T-helper 1 cell treated with Interleukin-12 subunit alpha and Interleukin-12 subunit beta and Interleukin-4 antibody, amounts not matched to agents 30 μg/mL and 1 μg/mL, for 36 hours (primary cell): ENCODE results near the gene CASKIN1.
A peak's percentile ranks its signal among the peaks of the same experiment; 100 is the strongest.
"Not testable (repeated sequence)": the region's sequence is repeated elsewhere in the genome, so short reads cannot be mapped to it uniquely, and the experiment has no call there.

Experiments used
- H3K27ac Mint-ChIP-seq: one replicate; pipeline ENCODE4 v1.8.0; 2021; ENCODE audit warnings: mild to moderate bottlenecking, mixed read lengths
- H3K27me3 Mint-ChIP-seq: one replicate; pipeline ENCODE4 v1.8.0; 2021; ENCODE audit warnings: low read depth, mixed read lengths
- H3K36me3 Mint-ChIP-seq: one replicate; pipeline ENCODE4 v1.8.0; 2021; ENCODE audit warnings: low read depth, mixed read lengths
- H3K4me1 Mint-ChIP-seq: one replicate; pipeline ENCODE4 v1.8.0; 2021; ENCODE audit warnings: low read depth, mixed read lengths
- H3K4me3 Mint-ChIP-seq: one replicate; pipeline ENCODE4 v1.8.0; 2021; ENCODE audit warnings: mild to moderate bottlenecking, moderate library complexity, mixed read lengths
- H3K9me3 Mint-ChIP-seq: one replicate; pipeline ENCODE4 v1.8.0; 2021; ENCODE audit warnings: mixed read lengths

CASKIN1 gene, protein sequence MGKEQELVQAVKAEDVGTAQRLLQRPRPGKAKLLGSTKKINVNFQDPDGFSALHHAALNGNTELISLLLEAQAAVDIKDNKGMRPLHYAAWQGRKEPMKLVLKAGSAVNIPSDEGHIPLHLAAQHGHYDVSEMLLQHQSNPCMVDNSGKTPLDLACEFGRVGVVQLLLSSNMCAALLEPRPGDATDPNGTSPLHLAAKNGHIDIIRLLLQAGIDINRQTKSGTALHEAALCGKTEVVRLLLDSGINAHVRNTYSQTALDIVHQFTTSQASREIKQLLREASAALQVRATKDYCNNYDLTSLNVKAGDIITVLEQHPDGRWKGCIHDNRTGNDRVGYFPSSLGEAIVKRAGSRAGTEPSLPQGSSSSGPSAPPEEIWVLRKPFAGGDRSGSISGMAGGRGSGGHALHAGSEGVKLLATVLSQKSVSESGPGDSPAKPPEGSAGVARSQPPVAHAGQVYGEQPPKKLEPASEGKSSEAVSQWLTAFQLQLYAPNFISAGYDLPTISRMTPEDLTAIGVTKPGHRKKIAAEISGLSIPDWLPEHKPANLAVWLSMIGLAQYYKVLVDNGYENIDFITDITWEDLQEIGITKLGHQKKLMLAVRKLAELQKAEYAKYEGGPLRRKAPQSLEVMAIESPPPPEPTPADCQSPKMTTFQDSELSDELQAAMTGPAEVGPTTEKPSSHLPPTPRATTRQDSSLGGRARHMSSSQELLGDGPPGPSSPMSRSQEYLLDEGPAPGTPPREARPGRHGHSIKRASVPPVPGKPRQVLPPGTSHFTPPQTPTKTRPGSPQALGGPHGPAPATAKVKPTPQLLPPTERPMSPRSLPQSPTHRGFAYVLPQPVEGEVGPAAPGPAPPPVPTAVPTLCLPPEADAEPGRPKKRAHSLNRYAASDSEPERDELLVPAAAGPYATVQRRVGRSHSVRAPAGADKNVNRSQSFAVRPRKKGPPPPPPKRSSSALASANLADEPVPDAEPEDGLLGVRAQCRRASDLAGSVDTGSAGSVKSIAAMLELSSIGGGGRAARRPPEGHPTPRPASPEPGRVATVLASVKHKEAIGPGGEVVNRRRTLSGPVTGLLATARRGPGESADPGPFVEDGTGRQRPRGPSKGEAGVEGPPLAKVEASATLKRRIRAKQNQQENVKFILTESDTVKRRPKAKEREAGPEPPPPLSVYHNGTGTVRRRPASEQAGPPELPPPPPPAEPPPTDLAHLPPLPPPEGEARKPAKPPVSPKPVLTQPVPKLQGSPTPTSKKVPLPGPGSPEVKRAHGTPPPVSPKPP (N-terminal part only)

DNA sequence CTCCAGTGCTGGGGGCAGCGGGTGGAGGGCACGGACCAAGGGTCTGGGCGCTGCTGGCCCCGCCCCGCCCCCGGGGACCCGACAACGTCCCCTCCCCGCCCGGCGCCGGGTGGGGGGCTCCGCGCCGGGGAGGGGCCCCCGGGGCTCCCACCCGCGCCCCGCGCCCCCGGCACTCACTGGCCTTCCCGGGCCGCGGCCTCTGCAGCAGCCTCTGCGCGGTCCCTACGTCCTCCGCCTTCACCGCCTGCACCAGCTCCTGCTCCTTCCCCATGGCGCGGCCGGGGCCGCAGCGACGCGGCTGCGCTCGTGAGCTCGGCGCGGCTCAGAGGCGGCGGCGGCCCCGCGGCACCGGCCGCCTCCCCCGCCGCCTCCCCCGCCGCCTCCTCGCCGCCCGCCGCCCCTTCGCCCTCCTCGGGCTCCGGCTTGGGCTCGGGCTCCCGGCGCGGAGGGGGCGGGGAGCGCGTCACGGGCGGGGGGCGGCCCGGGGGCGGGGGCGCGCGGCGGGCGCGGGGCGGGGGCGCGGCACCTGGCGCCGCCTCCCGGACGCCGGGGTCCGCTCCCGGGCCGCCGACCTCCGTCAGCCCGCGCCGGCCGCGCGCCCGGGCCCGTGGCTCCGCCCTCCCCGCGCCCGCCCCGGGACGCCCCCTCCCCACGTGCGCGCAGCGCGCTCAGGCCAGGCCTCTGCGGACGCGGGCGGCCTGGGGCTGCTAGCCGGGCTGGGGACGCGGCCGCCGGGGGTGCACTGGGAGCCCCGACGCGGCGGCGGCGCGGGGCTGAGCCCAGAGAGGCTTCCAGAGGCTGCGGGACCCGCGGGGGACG is at the start of gene CASKIN1:
TSS of gene CASKIN1 (minus strand) at position 444 of the 819 bp plus-strand sequence. CDS start at position 271, 173 bp downstream.
- Mint-ChIP-seq H3K9me3 (no peaks in the 10 kb centered on the region), H3K27me3 (peaks cover 41% of the 10 kb centered on the region), H3K4me1 (peaks cover 2% of the 10 kb centered on the region), H3K36me3 (no peaks in the 10 kb centered on the region), H3K4me3 (peak within 1 kb of the TSS; percentile 17), H3K27ac (no peak within 1 kb of the TSS)

DNA sequence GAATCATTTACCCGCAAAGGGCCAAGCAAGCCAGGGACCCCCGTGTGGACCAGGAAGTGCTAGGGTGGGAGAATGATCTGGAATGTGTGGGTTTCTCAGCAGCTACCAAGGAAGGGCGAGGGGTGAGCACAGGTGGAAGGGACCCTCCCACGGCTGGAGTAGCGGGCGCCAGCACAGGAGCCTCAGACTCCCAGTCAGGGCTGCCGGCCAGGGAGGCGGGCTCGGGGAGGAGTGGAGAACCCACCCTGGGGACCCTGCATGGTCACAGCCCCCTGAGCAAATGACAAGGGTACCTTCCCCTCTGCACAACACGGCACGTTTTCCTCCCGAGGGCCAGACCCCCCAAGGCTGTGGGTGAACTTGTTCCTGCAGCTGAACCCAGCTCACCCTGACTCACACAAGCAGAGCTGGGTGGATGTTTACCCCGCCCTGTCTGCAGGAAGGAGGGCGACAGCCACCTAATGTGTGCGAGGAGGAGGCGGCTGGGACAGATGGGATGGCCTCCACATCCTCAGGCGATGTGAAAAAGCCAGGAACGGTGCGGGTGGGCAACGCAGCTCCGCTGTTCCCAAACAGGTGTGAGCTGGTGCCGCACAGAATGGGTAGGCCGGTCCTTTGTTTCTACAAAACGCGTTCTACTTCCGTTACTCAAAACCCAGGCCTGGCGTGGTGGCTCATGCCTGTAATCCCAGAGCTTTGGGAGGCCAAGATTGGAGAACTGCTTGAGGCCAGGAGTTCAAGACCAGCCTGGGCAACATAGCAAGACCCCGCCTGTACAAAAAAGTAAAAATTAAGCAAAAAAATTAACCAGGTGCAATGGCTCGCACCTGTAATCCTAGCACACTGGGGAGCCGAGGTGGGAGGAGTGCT is 48.8 kb upstream of the CASKIN1 start:
- no peaks in the 10 kb centered on the region for H3K27me3 Mint-ChIP-seq
- H3K36me3 Mint-ChIP-seq, result peaks cover 3% of the 10 kb centered on the region
- H3K4me3 Mint-ChIP-seq, result no peak overlapping the region
- no peak overlapping the region for H3K27ac Mint-ChIP-seq
- H3K4me1 Mint-ChIP-seq, result no peaks in the 10 kb centered on the region
- no peaks in the 10 kb centered on the region for H3K9me3 Mint-ChIP-seq

DNA sequence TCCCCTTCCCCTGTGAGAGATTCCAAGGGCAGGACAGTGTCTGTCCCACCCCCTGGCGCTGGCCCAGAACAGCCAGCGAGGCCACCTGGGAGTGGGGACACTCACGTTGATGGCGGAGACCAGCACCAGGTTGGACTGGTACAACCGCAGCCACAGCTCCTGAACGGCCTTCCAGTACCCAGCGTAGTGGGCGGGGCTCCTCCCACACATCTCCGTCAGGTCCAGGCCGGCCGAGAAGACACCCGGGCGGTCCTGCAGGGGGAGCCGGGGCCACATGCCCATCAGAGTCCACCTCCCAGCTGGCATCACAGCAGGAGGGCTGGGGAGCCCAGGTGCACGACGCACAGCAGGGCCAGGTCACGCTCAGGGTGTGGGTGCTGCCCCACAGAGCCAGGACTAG is 47.9 kb upstream of the CASKIN1 start:
- Mint-ChIP-seq H3K36me3 (peaks cover 5% of the 10 kb centered on the region), H3K4me1 (no peaks in the 10 kb centered on the region), H3K27ac (no peak overlapping the region), H3K4me3 (no peak overlapping the region), H3K9me3 (no peaks in the 10 kb centered on the region), H3K27me3 (no peaks in the 10 kb centered on the region)

DNA sequence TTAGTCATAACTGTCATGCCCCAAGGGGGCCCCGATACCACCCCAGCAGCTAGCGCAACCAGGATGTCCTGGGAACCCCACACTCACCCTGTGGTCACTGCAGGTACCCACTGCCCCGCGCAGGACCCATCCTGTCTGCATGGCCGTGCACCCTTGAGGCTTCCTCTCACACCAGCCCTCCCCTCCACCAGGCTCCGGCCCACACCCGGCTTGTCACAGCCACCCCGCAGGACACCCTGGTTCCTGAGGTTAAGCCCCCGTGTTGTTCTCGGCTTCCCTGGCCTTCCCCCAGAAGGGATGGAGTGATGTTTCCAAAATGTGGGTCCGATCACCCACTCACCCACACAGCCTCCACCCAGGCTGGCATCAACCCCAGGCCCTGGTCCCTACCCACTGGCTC is 47.4 kb upstream of the CASKIN1 start:
- no peak overlapping the region for H3K4me3 Mint-ChIP-seq
- no peaks in the 10 kb centered on the region for H3K27me3 Mint-ChIP-seq
- H3K9me3 Mint-ChIP-seq, result no peaks in the 10 kb centered on the region
- no peaks in the 10 kb centered on the region for H3K4me1 Mint-ChIP-seq
- H3K36me3 Mint-ChIP-seq, result peaks cover 5% of the 10 kb centered on the region
- H3K27ac Mint-ChIP-seq, result no peak overlapping the region

DNA sequence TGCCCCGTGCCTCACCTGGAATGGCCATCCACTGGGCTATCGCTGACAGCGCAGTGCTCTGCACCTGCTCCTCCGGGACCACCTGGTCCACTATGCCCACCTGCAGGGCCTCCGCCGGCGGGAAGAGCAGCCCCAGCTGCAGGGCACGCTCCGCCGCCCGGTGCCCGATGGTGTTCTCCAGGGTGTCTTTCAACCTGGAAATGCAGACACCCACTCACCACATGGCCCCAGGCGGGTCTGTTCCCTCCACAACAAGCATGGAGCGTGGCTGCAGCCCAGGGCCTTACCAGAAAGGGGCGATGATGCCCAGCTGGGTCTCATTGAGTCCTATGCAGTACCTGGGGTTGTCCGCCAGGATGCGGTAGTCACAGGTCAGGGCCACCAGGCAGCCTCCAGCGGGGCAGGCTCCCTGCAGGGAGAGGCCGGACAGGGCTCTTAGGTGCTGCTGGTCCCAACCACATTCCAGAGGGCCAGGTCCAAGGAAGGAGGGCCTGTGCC is 46.7 kb upstream of the CASKIN1 start:
- no peaks in the 10 kb centered on the region for H3K4me1 Mint-ChIP-seq
- no peaks in the 10 kb centered on the region for H3K27me3 Mint-ChIP-seq
- no peaks in the 10 kb centered on the region for H3K9me3 Mint-ChIP-seq
- no peak overlapping the region for H3K4me3 Mint-ChIP-seq
- H3K27ac Mint-ChIP-seq, result no peak overlapping the region
- H3K36me3 Mint-ChIP-seq, result peaks cover 5% of the 10 kb centered on the region

DNA sequence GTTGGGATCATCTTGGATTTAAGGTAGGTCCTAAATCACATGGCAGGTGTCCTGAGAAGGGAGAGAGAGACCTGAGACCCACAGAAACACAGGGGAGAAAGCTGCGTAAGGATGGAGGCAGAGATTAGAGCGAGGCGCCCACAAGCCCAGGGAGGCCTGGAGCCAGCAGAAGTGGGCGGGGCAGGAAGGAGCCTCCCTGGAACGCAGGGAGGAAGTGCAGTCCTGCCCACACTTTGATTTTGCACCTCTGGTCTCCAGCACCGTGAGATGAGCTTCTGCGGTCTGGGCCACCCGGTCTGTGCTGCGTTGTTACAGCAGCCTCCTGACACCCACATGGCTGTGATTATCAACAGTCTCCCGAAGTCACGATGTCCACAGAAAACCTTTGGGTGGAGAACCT is 46.2 kb upstream of the CASKIN1 start:
- no peak overlapping the region for H3K4me3 Mint-ChIP-seq
- no peak overlapping the region for H3K27ac Mint-ChIP-seq
- H3K4me1 Mint-ChIP-seq, result no peaks in the 10 kb centered on the region
- peaks cover 5% of the 10 kb centered on the region for H3K36me3 Mint-ChIP-seq
- H3K27me3 Mint-ChIP-seq, result no peaks in the 10 kb centered on the region
- H3K9me3 Mint-ChIP-seq, result no peaks in the 10 kb centered on the region

DNA sequence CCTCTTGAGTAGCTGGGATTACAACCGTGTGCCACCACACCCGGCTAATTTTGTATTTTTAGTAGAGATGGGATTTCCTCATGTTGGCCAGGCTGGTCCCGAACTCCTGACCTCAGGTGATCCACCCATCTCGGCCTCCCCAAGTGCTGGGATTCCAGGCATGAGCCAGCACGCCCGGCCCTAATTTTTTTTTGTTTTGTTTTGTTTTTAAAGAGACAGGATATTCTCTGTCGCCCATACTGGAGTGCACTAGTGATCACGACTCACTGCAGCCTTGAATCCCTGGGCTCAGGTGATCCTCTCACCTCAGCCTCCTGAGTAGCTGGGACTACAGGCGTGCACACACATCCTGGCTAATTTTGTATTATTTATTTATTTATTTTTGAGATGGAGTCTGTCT is 43.9 kb upstream of the CASKIN1 start:
- H3K9me3 Mint-ChIP-seq, H3K4me1 Mint-ChIP-seq, H3K27me3 Mint-ChIP-seq, H3K36me3 Mint-ChIP-seq, H3K4me3 Mint-ChIP-seq, H3K27ac Mint-ChIP-seq: not testable (repeated sequence)

DNA sequence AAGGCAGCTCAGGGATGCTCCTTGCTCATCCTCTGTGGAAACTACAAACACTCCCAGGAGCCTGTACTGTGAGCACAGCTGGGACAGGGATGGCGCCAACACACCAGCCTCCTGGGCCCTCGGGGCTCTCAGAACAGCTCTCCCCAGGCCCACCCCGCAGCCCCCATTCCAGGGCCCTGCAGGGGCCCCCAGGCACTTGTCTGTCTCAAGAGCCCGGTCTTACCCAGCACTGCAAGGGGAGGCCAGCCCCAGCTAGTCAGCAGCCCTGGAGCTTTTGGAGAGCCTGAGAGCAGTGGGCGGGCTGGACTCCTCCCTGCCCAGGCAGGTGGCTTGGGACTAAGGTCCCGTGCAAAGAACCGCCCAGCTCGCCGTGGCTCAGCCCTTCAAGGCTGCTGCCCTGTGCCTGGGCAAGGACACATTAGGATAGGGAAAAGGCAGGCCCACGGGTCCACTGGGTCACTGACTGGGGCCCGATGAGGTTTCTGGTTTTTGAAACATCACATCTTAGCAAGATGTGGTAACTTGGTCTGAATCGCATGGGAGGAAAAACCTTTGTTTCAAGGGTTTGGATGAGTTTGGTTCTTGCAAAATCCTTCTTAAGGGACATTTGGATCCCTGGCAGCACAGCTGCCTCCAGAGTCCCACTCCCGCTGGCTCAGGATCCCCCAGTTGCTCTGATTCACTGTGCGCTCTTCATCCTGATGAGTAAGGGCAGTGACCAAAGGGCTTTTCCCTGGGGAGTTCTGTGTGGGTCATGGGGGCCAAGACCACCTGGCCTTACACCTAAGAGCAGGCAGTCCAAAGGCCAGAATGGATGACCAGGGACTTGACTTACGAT is 42.7 kb upstream of the CASKIN1 start:
- Mint-ChIP-seq H3K27ac (no peak overlapping the region), H3K36me3 (peaks cover 8% of the 10 kb centered on the region), H3K9me3 (no peaks in the 10 kb centered on the region), H3K4me3 (no peak overlapping the region), H3K4me1 (no peaks in the 10 kb centered on the region), H3K27me3 (no peaks in the 10 kb centered on the region)

DNA sequence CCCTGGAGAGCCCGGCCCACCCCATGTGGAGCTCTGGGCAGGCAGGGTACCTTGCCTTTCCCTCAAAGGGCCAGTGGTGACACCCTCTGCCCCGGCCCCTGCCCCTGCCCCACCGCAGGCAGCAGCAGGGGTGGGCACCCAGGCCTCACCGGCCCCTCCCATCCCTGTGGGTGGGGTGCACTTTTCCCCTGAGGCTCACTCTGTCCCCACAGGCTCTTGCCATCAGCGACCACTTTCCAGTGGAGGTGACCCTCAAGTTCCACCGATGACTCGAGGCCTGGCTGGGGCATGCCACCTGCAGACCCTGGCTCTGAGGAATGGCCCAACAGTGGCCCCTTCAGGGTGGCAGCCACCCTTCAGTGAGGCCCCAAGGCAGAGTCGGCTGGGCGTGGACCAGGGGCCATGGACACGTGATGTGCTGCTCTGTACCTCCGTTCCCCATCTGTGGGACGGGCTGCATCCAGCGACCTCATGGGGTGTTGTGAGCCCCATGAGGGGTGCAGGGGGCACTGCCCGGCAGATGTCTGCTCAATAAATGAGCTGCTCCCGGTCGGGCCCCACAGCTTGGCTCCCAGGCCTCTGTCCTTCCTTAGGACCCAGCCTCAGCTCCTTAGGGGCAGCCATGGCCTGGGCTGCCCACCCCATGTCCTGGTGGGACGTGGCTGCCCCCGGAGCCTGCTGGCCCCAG is 41.9 kb upstream of the CASKIN1 start:
- no peaks in the 10 kb centered on the region for H3K4me1 Mint-ChIP-seq
- peaks cover 8% of the 10 kb centered on the region for H3K36me3 Mint-ChIP-seq
- no peaks in the 10 kb centered on the region for H3K9me3 Mint-ChIP-seq
- H3K4me3 Mint-ChIP-seq, result no peak overlapping the region
- H3K27ac Mint-ChIP-seq, result no peak overlapping the region
- H3K27me3 Mint-ChIP-seq, result no peaks in the 10 kb centered on the region

DNA sequence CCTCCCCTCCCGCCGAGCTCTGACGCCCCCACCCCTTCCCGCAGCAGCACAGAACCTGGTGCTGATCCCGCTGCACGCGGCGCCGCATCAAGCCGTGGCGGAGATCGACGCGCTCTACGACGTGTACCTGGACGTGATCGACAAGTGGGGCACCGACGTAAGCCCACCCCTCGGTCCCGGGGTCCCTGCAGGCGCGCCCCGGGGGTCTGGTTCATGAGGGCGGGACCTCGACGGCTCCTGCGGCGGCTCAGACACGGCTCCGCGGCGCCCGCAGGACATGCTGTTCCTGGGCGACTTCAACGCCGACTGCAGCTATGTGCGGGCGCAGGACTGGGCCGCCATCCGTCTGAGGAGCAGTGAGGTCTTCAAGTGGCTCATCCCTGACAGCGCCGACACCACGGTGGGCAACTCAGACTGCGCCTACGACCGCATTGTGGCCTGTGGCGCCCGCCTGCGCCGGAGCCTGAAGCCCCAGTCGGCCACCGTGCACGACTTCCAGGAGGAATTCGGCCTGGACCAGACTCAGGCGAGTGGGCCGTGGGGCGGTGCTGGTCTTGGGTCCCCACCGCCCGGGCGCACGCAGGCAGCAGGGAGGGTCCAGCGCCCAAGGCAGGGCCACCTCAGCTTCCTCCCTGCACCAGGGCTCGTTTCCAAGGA is 41.2 kb upstream of the CASKIN1 start:
- Mint-ChIP-seq H3K27ac (no peak overlapping the region), H3K4me1 (no peaks in the 10 kb centered on the region), H3K36me3 (peaks cover 8% of the 10 kb centered on the region), H3K9me3 (no peaks in the 10 kb centered on the region), H3K27me3 (no peaks in the 10 kb centered on the region), H3K4me3 (no peak overlapping the region)

DNA sequence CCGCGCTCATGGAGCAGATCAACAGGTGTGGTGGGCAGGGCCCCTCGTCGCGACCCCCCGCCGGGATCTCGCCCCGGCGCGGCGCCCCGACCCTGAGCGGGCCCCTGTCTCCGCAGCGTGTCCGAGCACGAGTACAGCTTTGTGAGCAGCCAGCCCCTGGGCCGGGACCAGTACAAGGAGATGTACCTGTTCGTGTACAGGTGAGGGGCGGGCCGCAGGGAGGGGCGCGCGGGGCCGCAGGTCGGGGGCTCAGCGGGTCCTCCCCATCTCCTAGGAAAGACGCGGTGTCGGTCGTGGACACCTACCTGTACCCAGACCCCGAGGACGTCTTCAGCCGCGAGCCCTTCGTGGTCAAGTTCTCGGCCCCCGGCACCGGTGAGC is 40.7 kb upstream of the CASKIN1 start:
- Mint-ChIP-seq H3K36me3 (peaks cover 5% of the 10 kb centered on the region), H3K9me3 (no peaks in the 10 kb centered on the region), H3K4me1 (no peaks in the 10 kb centered on the region), H3K4me3 (no peak overlapping the region), H3K27ac (no peak overlapping the region), H3K27me3 (no peaks in the 10 kb centered on the region)
